ENCODE results near the gene USP32. TPM values are rescaled to one million over a fixed set of nuclear protein-coding genes. Genes with fewer than 3 reads are reported as not detected.
"Not testable (repeated sequence)": the region's sequence is repeated elsewhere in the genome, so short reads cannot be mapped to it uniquely, and the experiment has no call there.

USP32 gene
- total and polyA plus RNA-seq, 7 donors = 19.5 to 64.9 (median 38.6) TPM

DNA sequence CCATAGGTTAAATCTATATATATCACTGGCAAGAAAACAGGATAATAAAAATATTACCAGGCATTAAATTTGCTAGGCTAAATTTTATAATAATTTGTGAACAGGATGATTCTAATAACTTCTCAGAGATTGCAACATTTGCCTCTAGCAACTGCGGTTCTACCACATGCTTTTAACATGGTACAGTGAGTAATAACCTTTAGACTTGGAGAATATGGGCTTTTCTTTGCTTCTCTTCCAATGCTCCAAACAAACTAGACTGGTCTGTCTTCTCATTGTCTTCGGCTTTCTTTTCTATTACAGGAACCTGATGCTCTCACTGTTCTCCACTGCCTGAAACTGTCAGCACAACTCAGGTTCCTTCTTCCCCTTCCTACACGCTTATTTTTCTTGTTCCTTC lies 161.6 kb downstream of the USP32 start:
- Histone ChIP-seq H3K36me3 (ENCODE audit: insufficient read depth in 1 of 2, low read depth in 1 of 2) (peaks cover 0 to 23% of the 10 kb centered on the region in 2 donors), H3K4me1 (no peaks in the 10 kb centered on the region), H3K27ac (no peak overlapping the region), H3K9me3 (no peaks in the 10 kb centered on the region), H3K4me3 (no peak overlapping the region), H3K27me3 (ENCODE audit: insufficient read depth in 3 of 3, low read length in 2 of 3) (no peaks in the 10 kb centered on the region)
- DNase-seq (no peak), ATAC-seq (no peak)
- TF ChIP-seq, protein P1, sequence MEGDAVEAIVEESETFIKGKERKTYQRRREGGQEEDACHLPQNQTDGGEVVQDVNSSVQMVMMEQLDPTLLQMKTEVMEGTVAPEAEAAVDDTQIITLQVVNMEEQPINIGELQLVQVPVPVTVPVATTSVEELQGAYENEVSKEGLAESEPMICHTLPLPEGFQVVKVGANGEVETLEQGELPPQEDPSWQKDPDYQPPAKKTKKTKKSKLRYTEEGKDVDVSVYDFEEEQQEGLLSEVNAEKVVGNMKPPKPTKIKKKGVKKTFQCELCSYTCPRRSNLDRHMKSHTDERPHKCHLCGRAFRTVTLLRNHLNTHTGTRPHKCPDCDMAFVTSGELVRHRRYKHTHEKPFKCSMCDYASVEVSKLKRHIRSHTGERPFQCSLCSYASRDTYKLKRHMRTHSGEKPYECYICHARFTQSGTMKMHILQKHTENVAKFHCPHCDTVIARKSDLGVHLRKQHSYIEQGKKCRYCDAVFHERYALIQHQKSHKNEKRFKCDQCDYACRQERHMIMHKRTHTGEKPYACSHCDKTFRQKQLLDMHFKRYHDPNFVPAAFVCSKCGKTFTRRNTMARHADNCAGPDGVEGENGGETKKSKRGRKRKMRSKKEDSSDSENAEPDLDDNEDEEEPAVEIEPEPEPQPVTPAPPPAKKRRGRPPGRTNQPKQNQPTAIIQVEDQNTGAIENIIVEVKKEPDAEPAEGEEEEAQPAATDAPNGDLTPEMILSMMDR (IDR thresholded peaks at IDR 0.05) = no peak
- intact Hi-C loops (cut with DNase I) = no loop called here
- 90 to 100% (median 95%) methylated on average over 3 of the region's 3 CpGs for WGBS, 3 donors

DNA sequence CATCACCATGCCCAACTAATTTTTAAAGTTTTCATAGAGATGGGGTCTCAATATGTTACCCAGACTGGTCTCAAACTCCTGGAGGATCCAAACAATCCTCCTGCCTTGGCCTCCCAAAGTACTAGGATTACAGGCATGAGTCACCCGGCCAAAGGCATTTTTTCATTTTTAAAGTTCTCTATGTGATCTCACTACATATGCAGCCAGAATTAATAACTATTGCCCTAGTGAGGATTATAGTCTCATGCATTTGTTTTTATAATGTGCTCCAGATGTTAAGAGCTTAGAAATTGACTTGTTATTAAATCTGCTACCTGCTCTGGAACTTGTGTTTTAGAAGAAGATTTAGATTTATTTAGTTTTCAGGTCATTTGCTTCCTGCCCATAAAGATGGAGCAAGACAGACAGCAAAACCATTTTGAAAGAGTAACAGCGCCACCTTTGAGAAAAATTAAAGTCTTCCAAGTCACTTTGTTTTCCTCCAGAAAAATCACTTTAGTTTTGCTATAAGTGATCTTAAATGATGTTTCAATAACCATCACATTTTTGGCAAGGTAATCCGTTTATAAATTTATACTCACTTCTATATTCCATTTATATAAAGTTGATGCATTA lies 162.6 kb downstream of the USP32 start:
- 85 to 93% (median 89%) methylated on average over 3 of the region's 3 CpGs for WGBS, 3 donors
- ATAC-seq = no peak
- TF ChIP-seq, protein P1 (IDR thresholded peaks at IDR 0.05) = no peak
- H3K4me1 ChIP-seq = no peaks in the 10 kb centered on the region
- no peak overlapping the region for H3K4me3 ChIP-seq
- peaks cover 0 to 25% of the 10 kb centered on the region in 2 donors for H3K36me3 ChIP-seq (ENCODE audit: insufficient read depth in 1 of 2, low read depth in 1 of 2)
- DNase-seq = no peak
- H3K9me3 ChIP-seq = no peaks in the 10 kb centered on the region
- intact Hi-C loops (cut with DNase I) = no loop called here
- no peak overlapping the region for H3K27ac ChIP-seq
- H3K27me3 ChIP-seq (ENCODE audit: insufficient read depth in 3 of 3, low read length in 2 of 3) = no peaks in the 10 kb centered on the region

DNA sequence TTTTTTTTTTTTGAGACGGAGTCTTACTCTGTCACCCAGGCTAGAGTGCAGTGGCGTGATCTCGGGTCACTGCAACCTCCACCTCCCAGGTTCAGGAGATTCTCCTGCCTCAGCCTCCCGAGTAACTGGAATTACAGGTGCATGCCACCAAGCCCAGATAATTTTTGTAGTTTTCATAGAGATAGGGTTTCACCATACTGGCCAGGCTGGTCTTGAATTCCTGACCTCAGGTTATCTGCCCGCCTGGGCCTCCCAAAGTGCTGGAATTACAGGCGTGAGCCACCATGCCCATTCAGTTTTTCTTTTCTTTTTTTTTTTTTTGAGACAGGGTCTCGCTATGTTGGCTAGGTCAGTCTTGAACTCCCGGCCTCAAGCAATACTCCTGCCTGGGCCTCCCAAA lies 164.7 kb downstream of the USP32 start:
- peaks cover under 1 to 45% of the 10 kb centered on the region in 2 donors for H3K36me3 ChIP-seq (ENCODE audit: insufficient read depth in 1 of 2, low read depth in 1 of 2)
- DNase-seq; H3K9me3 ChIP-seq; H3K4me3 ChIP-seq; H3K27me3 ChIP-seq (ENCODE audit: insufficient read depth in 3 of 3, low read length in 2 of 3); intact Hi-C loops (cut with DNase I); ATAC-seq; H3K4me1 ChIP-seq; H3K27ac ChIP-seq: not testable (repeated sequence)
- WGBS, 3 donors = 97 to 98% (median 97%) methylated on average over 8 of the region's 8 CpGs

DNA sequence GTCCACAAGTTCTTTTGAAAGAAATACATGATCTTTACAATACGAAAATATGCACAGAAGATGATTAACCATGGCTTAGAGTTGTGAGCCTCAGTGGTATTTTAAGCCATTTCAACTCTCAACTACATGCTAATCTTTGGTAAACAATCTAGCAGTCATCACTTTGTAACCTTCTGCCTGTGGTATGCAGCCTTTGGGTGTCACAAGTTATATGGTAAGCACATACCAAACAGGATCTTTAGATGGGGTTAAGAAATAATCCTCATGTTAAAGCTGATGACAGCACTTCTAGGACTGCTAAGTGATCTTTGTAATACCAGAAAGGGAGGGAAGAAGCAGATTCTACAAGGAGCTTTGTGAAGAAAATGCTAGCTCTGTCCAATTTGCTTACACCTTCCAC lies 167.9 kb downstream of the USP32 start:
- H3K4me1 ChIP-seq = no peaks in the 10 kb centered on the region
- no peak for ATAC-seq
- TF ChIP-seq, protein P1 (IDR thresholded peaks at IDR 0.05) = no peak
- WGBS, 3 donors = 90 to 97% (median 95%) methylated on average over 1 of the region's 1 CpG
- no peak overlapping the region for H3K27ac ChIP-seq
- H3K9me3 ChIP-seq = no peaks in the 10 kb centered on the region
- DNase-seq = no peak
- peaks cover 5 to 71% of the 10 kb centered on the region in 2 donors for H3K36me3 ChIP-seq (ENCODE audit: insufficient read depth in 1 of 2, low read depth in 1 of 2)
- intact Hi-C loops (cut with DNase I) = no loop called here
- no peaks in the 10 kb centered on the region for H3K27me3 ChIP-seq (ENCODE audit: insufficient read depth in 3 of 3, low read length in 2 of 3)
- no peak overlapping the region for H3K4me3 ChIP-seq

- Histone ChIP-seq H3K4me3 (no peak overlapping the region), H3K36me3 (ENCODE audit: insufficient read depth in 1 of 2, low read depth in 1 of 2) (peaks cover 5 to 76% of the 10 kb centered on the region in 2 donors), H3K27ac (no peak overlapping the region), H3K4me1 (no peaks in the 10 kb centered on the region), H3K9me3 (no peaks in the 10 kb centered on the region), H3K27me3 (ENCODE audit: insufficient read depth in 3 of 3, low read length in 2 of 3) (no peaks in the 10 kb centered on the region)
- DNase-seq (no peak), ATAC-seq (no peak)
- TF ChIP-seq, protein P1 (IDR thresholded peaks at IDR 0.05) = no peak
- intact Hi-C loops (cut with DNase I) = no loop called here
- 80 to 88% (median 86%) methylated on average over 1 of the region's 1 CpG for WGBS, 3 donors
Measured at GRCh38 chr17:60223456-60223855, 168.5 kb downstream of the USP32 start.

DNA sequence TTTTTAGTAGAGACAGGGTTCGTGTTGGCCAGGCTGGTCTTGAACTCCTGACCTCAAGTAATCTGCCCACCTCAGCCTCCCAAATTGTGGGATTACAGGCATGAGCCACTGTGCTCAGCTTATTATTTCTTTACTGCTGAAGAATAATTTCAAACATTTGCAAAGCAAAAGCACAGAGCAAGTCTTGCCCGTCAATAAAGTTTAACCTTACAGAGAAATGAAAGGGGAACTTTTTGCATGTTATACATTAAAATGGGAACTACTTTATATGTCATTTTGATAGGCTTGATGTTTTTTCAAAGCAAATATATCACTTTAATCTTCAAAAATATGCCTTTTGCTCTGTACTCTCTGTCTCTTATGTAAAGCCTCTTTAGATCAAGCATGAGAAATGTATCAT lies 173.2 kb downstream of the USP32 start:
- H3K4me3 ChIP-seq; H3K4me1 ChIP-seq; intact Hi-C loops (cut with DNase I); DNase-seq; H3K9me3 ChIP-seq; H3K27ac ChIP-seq; H3K27me3 ChIP-seq (ENCODE audit: insufficient read depth in 3 of 3, low read length in 2 of 3); ATAC-seq: not testable (repeated sequence)
- WGBS, 3 donors = 93 to 97% (median 95%) methylated on average over 2 of the region's 2 CpGs
- peaks cover 5 to 68% of the 10 kb centered on the region in 2 donors for H3K36me3 ChIP-seq (ENCODE audit: insufficient read depth in 1 of 2, low read depth in 1 of 2)

DNA sequence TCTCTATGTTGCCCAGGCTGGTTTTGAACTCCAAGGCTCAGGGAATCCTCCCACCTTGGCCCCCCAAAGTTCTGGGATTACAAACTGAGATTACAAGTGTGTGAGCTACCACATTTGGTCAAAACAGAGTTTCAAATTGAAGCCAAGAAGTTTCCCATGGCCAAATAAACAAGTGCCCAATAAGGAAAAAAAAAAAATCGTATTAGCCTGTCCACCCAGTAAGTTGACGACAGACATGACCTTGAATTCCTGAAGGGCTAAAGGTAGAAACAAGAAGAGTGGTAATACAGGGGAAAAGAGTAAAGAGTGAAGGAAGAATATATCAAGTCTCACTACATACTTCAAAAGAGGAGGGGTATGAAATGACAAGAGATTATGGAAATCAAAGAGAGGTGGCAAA lies 176.0 kb downstream of the USP32 start:
- ATAC-seq; H3K27ac ChIP-seq; H3K4me3 ChIP-seq; DNase-seq; intact Hi-C loops (cut with DNase I); H3K4me1 ChIP-seq; H3K9me3 ChIP-seq; H3K27me3 ChIP-seq (ENCODE audit: insufficient read depth in 3 of 3, low read length in 2 of 3): not testable (repeated sequence)
- WGBS, 3 donors = 33% methylated on average over 1 of the region's 2 CpGs; no CpG with 5 or more reads in 1 of the 3 donors
- H3K36me3 ChIP-seq (ENCODE audit: insufficient read depth in 1 of 2, low read depth in 1 of 2) = peaks cover 0 to 58% of the 10 kb centered on the region in 2 donors

DNA sequence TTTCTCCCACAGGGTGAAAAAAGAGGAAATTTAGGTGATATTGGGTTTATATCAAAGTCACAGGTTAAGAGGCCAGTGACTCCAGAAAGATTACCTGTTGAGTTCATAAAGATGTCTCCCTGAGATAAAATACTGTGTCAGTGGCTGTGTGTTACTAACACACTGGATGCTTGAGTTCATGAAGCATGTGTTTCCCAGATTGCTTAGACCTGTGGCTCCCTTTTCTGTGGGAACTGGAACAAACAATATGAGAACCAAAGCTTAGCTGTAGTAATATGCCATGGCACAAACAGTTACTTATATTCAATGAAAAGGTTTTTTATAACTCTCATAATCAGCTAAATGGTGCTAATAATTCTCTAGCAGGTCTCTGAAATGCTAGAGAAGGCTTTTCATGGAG lies 180.7 kb downstream of the USP32 start:
- H3K27ac ChIP-seq; DNase-seq; H3K4me1 ChIP-seq; H3K9me3 ChIP-seq; ATAC-seq; H3K27me3 ChIP-seq (ENCODE audit: insufficient read depth in 3 of 3, low read length in 2 of 3); intact Hi-C loops (cut with DNase I); H3K4me3 ChIP-seq: not testable (repeated sequence)
- peaks cover 0 to 58% of the 10 kb centered on the region in 2 donors for H3K36me3 ChIP-seq (ENCODE audit: insufficient read depth in 1 of 2, low read depth in 1 of 2)
